Stimulated activated naive B cell treated with anti-CD40 and anti-IgM and Interleukin-4, amounts not matched to agents 10 μg/mL and 1 μg/mL and 100 μg/mL, for 72 hours (primary cell): ENCODE results near the gene FBXL17.

Experiments
- ATAC-seq, 2 donors: fragments of 150-1000 bp; cut with Tn5 transposase; replicated peaks; 2 replicates each; pipeline ENCODE4 v1.10.0; 2021; ENCODE audit warnings: moderate library complexity in 1 of 2
- DNase-seq: peaks from one replicate; pipeline ENCODE4 v3.0.0; 2021
- H3K27ac Mint-ChIP-seq: one replicate; pipeline ENCODE4 v1.8.0; 2022; ENCODE audit warnings: mild to moderate bottlenecking, mixed read lengths
- H3K27me3 Mint-ChIP-seq, 2 donors: one replicate each; pipeline ENCODE4 v1.8.0; 2022; ENCODE audit warnings: mixed read lengths in 2 of 2
- H3K36me3 Mint-ChIP-seq, 2 donors: one replicate each; pipeline ENCODE4 v1.8.0; 2022; ENCODE audit warnings: mixed read lengths in 2 of 2, mild to moderate bottlenecking in 1 of 2
- H3K4me1 Mint-ChIP-seq, 2 donors: one replicate each; pipeline ENCODE4 v1.8.0; 2022; ENCODE audit warnings: mixed read lengths in 2 of 2, mild to moderate bottlenecking in 1 of 2
- H3K4me3 Mint-ChIP-seq, 2 donors: one replicate each; pipeline ENCODE4 v1.8.0; 2022; ENCODE audit warnings: mild to moderate bottlenecking in 2 of 2, mixed read lengths in 2 of 2, moderate library complexity in 1 of 2
- H3K9me3 Mint-ChIP-seq, 2 donors: one replicate each; pipeline ENCODE4 v1.8.0; 2022; ENCODE audit warnings: mixed read lengths in 2 of 2, mild to moderate bottlenecking in 1 of 2

FBXL17 gene

GRCh38 chr5:107884871-107885270 is 497.0 kb downstream of the FBXL17 start:
- peaks cover 1 to 2% of the 10 kb centered on the region in 2 donors for H3K36me3 Mint-ChIP-seq

GRCh38 chr5:107878661-107879060 is 503.2 kb downstream of the FBXL17 start:
- H3K4me3 Mint-ChIP-seq, result no peak overlapping the region
- H3K4me1 Mint-ChIP-seq, result no peaks in the 10 kb centered on the region
- peaks cover 2 to 17% of the 10 kb centered on the region in 2 donors for H3K36me3 Mint-ChIP-seq
- H3K9me3 Mint-ChIP-seq, result no peaks in the 10 kb centered on the region
- H3K27ac Mint-ChIP-seq, result no peak overlapping the region
- DNase-seq (no peak), ATAC-seq (no peak)
- H3K27me3 Mint-ChIP-seq, result no peaks in the 10 kb centered on the region

More at GRCh38 chr5:107884871-107885270, 497.0 kb downstream of the FBXL17 start:
- ATAC-seq (no peak), DNase-seq (no peak)
- H3K9me3 Mint-ChIP-seq, result no peaks in the 10 kb centered on the region
- H3K4me1 Mint-ChIP-seq, result peaks cover 0 to 14% of the 10 kb centered on the region in 2 donors
- H3K27me3 Mint-ChIP-seq, result no peaks in the 10 kb centered on the region
- no peak overlapping the region for H3K4me3 Mint-ChIP-seq
- no peak overlapping the region for H3K27ac Mint-ChIP-seq

GRCh38 chr5:107876906-107877305 is 505.0 kb downstream of the FBXL17 start:
- Mint-ChIP-seq H3K4me3 (no peak overlapping the region), H3K36me3 (peaks cover 2 to 17% of the 10 kb centered on the region in 2 donors), H3K27me3 (no peaks in the 10 kb centered on the region), H3K4me1 (no peaks in the 10 kb centered on the region), H3K27ac (no peak overlapping the region), H3K9me3 (no peaks in the 10 kb centered on the region)
- ATAC-seq, result no peak
- no peak for DNase-seq

GRCh38 chr5:107876261-107876660 is 505.6 kb downstream of the FBXL17 start:
- H3K36me3 Mint-ChIP-seq, result peaks cover 2 to 17% of the 10 kb centered on the region in 2 donors
- DNase-seq, result no peak
- H3K27ac Mint-ChIP-seq, result no peak overlapping the region
- no peaks in the 10 kb centered on the region for H3K9me3 Mint-ChIP-seq
- H3K27me3 Mint-ChIP-seq, result no peaks in the 10 kb centered on the region
- no peak overlapping the region for H3K4me3 Mint-ChIP-seq
- no peak for ATAC-seq
- no peaks in the 10 kb centered on the region for H3K4me1 Mint-ChIP-seq

GRCh38 chr5:107875833-107876232 is 506.1 kb downstream of the FBXL17 start:
- ATAC-seq (no peak), DNase-seq (no peak)
- Mint-ChIP-seq H3K36me3 (peaks cover 2 to 17% of the 10 kb centered on the region in 2 donors), H3K27me3 (no peaks in the 10 kb centered on the region), H3K27ac (no peak overlapping the region), H3K9me3 (no peaks in the 10 kb centered on the region), H3K4me3 (no peak overlapping the region), H3K4me1 (no peaks in the 10 kb centered on the region)

GRCh38 chr5:107874795-107875194 is 507.1 kb downstream of the FBXL17 start:
- ATAC-seq, result no peak
- Mint-ChIP-seq H3K4me3 (no peak overlapping the region), H3K36me3 (peaks cover 2 to 15% of the 10 kb centered on the region in 2 donors), H3K4me1 (no peaks in the 10 kb centered on the region), H3K9me3 (no peaks in the 10 kb centered on the region), H3K27ac (peak overlapping the region; percentile 62), H3K27me3 (no peaks in the 10 kb centered on the region)
- no peak for DNase-seq

- Mint-ChIP-seq H3K36me3 (peaks cover 4 to 13% of the 10 kb centered on the region in 2 donors), H3K9me3 (no peaks in the 10 kb centered on the region), H3K27ac (no peak overlapping the region), H3K4me1 (no peaks in the 10 kb centered on the region), H3K4me3 (no peak overlapping the region), H3K27me3 (no peaks in the 10 kb centered on the region)
- ATAC-seq (no peak), DNase-seq (no peak)
Observed at GRCh38 chr5:107873877-107874276, 508.0 kb downstream of the FBXL17 start.

GRCh38 chr5:107871023-107871422 is 510.9 kb downstream of the FBXL17 start:
- Mint-ChIP-seq H3K27me3 (no peaks in the 10 kb centered on the region), H3K4me1 (no peaks in the 10 kb centered on the region), H3K4me3 (no peak overlapping the region), H3K9me3 (no peaks in the 10 kb centered on the region), H3K27ac (no peak overlapping the region), H3K36me3 (peaks cover 5 to 20% of the 10 kb centered on the region in 2 donors)
- DNase-seq, result no peak
- no peak for ATAC-seq

GRCh38 chr5:107869438-107870115 is 512.3 kb downstream of the FBXL17 start:
- ATAC-seq, result no peak
- Mint-ChIP-seq H3K27me3 (no peaks in the 10 kb centered on the region), H3K9me3 (peaks cover 0 to under 1% of the 10 kb centered on the region in 2 donors), H3K4me1 (no peaks in the 10 kb centered on the region), H3K36me3 (peaks cover 8 to 24% of the 10 kb centered on the region in 2 donors), H3K27ac (no peak overlapping the region), H3K4me3 (no peak overlapping the region)
- DNase-seq, result no peak

- H3K36me3 Mint-ChIP-seq, result peaks cover 11 to 27% of the 10 kb centered on the region in 2 donors
- ATAC-seq (no peak), DNase-seq (no peak)
- no peak overlapping the region for H3K4me3 Mint-ChIP-seq
- no peak overlapping the region for H3K27ac Mint-ChIP-seq
- H3K27me3 Mint-ChIP-seq, result no peaks in the 10 kb centered on the region
- H3K4me1 Mint-ChIP-seq, result no peaks in the 10 kb centered on the region
- peaks cover 0 to 2% of the 10 kb centered on the region in 2 donors for H3K9me3 Mint-ChIP-seq
Observed at GRCh38 chr5:107868650-107869409, 513.1 kb downstream of the FBXL17 start.

- no peak for ATAC-seq
- no peak overlapping the region for H3K27ac Mint-ChIP-seq
- H3K27me3 Mint-ChIP-seq, result no peaks in the 10 kb centered on the region
- H3K4me3 Mint-ChIP-seq, result no peak overlapping the region
- H3K9me3 Mint-ChIP-seq, result peaks cover 0 to 2% of the 10 kb centered on the region in 2 donors
- DNase-seq, result no peak
- H3K4me1 Mint-ChIP-seq, result no peaks in the 10 kb centered on the region
- H3K36me3 Mint-ChIP-seq, result peaks cover 11 to 27% of the 10 kb centered on the region in 2 donors
Observed at GRCh38 chr5:107867266-107867665, 514.6 kb downstream of the FBXL17 start.

- Mint-ChIP-seq H3K4me3 (no peak overlapping the region), H3K4me1 (no peaks in the 10 kb centered on the region), H3K36me3 (peaks cover 14 to 36% of the 10 kb centered on the region in 2 donors), H3K27me3 (no peaks in the 10 kb centered on the region), H3K27ac (no peak overlapping the region), H3K9me3 (peaks cover 0 to 2% of the 10 kb centered on the region in 2 donors)
- ATAC-seq, result no peak
- no peak for DNase-seq
Observed at GRCh38 chr5:107864793-107865192, 517.1 kb downstream of the FBXL17 start.

- H3K9me3 Mint-ChIP-seq, result peaks cover 0 to 2% of the 10 kb centered on the region in 2 donors
- no peaks in the 10 kb centered on the region for H3K27me3 Mint-ChIP-seq
- peaks cover 10 to 30% of the 10 kb centered on the region in 2 donors for H3K36me3 Mint-ChIP-seq
Observed at GRCh38 chr5:107863125-107863524, 518.8 kb downstream of the FBXL17 start.

GRCh38 chr5:107861565-107861964 is 520.3 kb downstream of the FBXL17 start:
- H3K9me3 Mint-ChIP-seq, result peaks cover 0 to 2% of the 10 kb centered on the region in 2 donors
- ATAC-seq, result no peak
- H3K4me1 Mint-ChIP-seq, result no peaks in the 10 kb centered on the region
- H3K36me3 Mint-ChIP-seq, result peaks cover 8 to 21% of the 10 kb centered on the region in 2 donors
- no peaks in the 10 kb centered on the region for H3K27me3 Mint-ChIP-seq
- H3K27ac Mint-ChIP-seq, result no peak overlapping the region
- H3K4me3 Mint-ChIP-seq, result no peak overlapping the region
- DNase-seq, result no peak

More at GRCh38 chr5:107863125-107863524, 518.8 kb downstream of the FBXL17 start:
- Mint-ChIP-seq H3K4me1 (no peaks in the 10 kb centered on the region), H3K4me3 (no peak overlapping the region), H3K27ac (no peak overlapping the region)
- no peak for ATAC-seq
- no peak for DNase-seq

- Mint-ChIP-seq H3K4me3 (no peak overlapping the region), H3K36me3 (peaks cover 8 to 17% of the 10 kb centered on the region in 2 donors), H3K27ac (no peak overlapping the region), H3K27me3 (no peaks in the 10 kb centered on the region), H3K4me1 (no peaks in the 10 kb centered on the region), H3K9me3 (peaks cover 0 to 2% of the 10 kb centered on the region in 2 donors)
- DNase-seq, result no peak
- ATAC-seq, result no peak
Observed at GRCh38 chr5:107860044-107860443, 521.9 kb downstream of the FBXL17 start.
